ENCODE results near the gene RCCD1.

RCCD1 gene

DNA sequence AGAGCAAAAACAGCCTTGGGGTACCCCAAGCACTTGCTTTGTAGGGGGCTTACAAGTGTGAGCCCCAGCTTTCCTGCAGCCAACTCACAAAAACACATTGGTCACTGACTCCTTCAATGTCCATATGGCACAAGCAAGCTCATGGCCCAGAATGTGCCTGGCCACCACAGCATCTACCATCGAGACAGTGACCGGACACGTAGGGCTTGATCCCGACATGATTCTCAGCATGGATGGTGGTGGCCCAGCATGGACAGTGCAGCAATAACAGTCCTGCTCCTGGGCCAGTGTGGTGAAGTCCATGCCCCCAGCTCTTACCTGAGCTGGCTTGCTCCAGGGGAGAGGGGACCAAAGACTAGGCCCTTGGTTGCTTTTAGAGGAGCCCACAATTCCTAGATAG is 13.6 kb upstream of the RCCD1 start:
- Histone ChIP-seq H3K4me1 (ENCODE audit: control insufficient read depth in 1 of 2, insufficient read depth in 2 of 2, low read length in 2 of 2) (peaks cover 3 to 4% of the 10 kb centered on the region in 2 experiments), H3K9me3 (ENCODE audit: insufficient read depth, low read depth, low read length) (no peaks in the 10 kb centered on the region), H2BK5ac (ENCODE audit: low read depth, low read length, poor library complexity) (no peak overlapping the region), H3K4me2 (ENCODE audit: low read length) (no peak overlapping the region), H3K18ac (ENCODE audit: low read length) (no peak overlapping the region), H3K23ac (ENCODE audit: low read length) (no peak overlapping the region), H3K36me3 (ENCODE audit: control insufficient read depth in 1 of 2, insufficient read depth in 2 of 2, low read length in 2 of 2) (peaks cover 59 to 65% of the 10 kb centered on the region in 2 experiments), H4K8ac (ENCODE audit: low read depth, low read length) (no peak overlapping the region), H4K12ac (ENCODE audit: low read depth, low read length) (no peak overlapping the region), H3K4me3 (ENCODE audit: low read depth, low read length) (no peak overlapping the region), H3K9ac (ENCODE audit: low read length) (no peak overlapping the region), H2BK120ac (ENCODE audit: insufficient read depth, low read length, poor library complexity) (no peak overlapping the region), H3K27me3 (ENCODE audit: insufficient read depth, low read length) (no peaks in the 10 kb centered on the region), H3K79me1 (ENCODE audit: low read length) (no peaks in the 10 kb centered on the region), H3K14ac (ENCODE audit: low read length) (no peak overlapping the region), H3K4ac (ENCODE audit: low read depth, low read length) (no peak overlapping the region), H2AFZ (ENCODE audit: insufficient read depth, low read length, poor library complexity) (no peak overlapping the region), H3K79me2 (ENCODE audit: control insufficient read depth, insufficient read depth, low read length, poor library complexity) (no peaks in the 10 kb centered on the region), H3K27ac (ENCODE audit: low read depth, low read length) (no peak overlapping the region), H2AK5ac (ENCODE audit: low read length) (no peak overlapping the region), H4K91ac (ENCODE audit: low read depth, low read length) (no peak overlapping the region), H2BK12ac (ENCODE audit: low read length) (no peak overlapping the region)
- no peak for DNase-seq
- WGBS (ENCODE audit: extremely low coverage, insufficient coverage, insufficient read length) = no CpG with 5 or more reads among the region's 4 CpGs

DNA sequence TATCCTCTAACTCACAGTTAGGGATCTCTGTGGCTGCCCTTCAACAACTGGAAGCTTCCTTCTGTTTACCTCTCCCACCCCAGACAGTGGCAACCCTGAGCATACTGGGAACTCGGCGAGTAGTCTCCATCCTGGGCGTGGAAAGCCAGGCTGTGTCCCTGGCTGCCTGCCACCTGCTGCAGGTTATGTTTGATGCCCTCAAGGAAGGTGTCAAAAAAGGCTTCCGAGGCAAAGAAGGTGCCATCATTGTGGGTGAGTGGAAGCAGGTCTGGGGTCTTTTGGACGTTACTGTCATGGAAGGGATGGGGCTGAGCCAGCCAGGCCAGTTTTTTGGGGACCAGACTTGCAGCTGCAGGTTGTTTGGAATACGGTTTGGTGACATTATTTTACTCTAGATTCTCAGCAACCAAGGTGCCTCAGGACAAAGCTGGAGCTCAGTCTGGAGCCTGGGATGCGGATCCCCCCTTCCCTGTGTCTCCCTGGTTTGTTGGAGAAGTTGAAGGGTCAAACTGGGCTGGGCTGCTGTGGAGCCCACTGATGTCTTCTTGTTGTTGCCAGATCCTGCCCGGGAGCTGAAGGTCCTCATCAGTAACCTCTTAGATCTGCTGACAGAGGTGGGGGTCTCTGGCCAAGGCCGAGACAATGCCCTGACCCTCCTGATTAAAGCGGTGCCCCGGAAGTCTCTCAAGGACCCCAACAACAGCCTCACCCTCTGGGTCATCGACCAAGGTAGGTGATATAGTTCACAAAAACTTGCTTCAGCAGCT is 12.1 kb upstream of the RCCD1 start:
- Histone ChIP-seq H3K18ac (ENCODE audit: low read length) (no peak overlapping the region), H2BK12ac (ENCODE audit: low read length) (no peak overlapping the region), H3K79me2 (ENCODE audit: control insufficient read depth, insufficient read depth, low read length, poor library complexity) (no peaks in the 10 kb centered on the region), H3K27me3 (ENCODE audit: insufficient read depth, low read length) (no peaks in the 10 kb centered on the region), H3K23ac (ENCODE audit: low read length) (no peak overlapping the region), H3K9ac (ENCODE audit: low read length) (no peak overlapping the region), H2BK120ac (ENCODE audit: insufficient read depth, low read length, poor library complexity) (no peak overlapping the region), H4K91ac (ENCODE audit: low read depth, low read length) (no peak overlapping the region), H4K8ac (ENCODE audit: low read depth, low read length) (no peak overlapping the region), H2AK5ac (ENCODE audit: low read length) (no peak overlapping the region), H2AFZ (ENCODE audit: insufficient read depth, low read length, poor library complexity) (no peak overlapping the region), H3K9me3 (ENCODE audit: insufficient read depth, low read depth, low read length) (no peaks in the 10 kb centered on the region), H4K12ac (ENCODE audit: low read depth, low read length) (no peak overlapping the region), H3K36me3 (ENCODE audit: control insufficient read depth in 1 of 2, insufficient read depth in 2 of 2, low read length in 2 of 2) (peaks cover 71 to 74% of the 10 kb centered on the region in 2 experiments), H3K4me3 (ENCODE audit: low read depth, low read length) (no peak overlapping the region), H3K4me1 (ENCODE audit: control insufficient read depth in 1 of 2, insufficient read depth in 2 of 2, low read length in 2 of 2) (no peaks in the 10 kb centered on the region), H3K14ac (ENCODE audit: low read length) (no peak overlapping the region), H3K4ac (ENCODE audit: low read depth, low read length) (no peak overlapping the region), H3K4me2 (ENCODE audit: low read length) (no peak overlapping the region), H3K79me1 (ENCODE audit: low read length) (no peaks in the 10 kb centered on the region), H2BK5ac (ENCODE audit: low read depth, low read length, poor library complexity) (no peak overlapping the region), H3K27ac (ENCODE audit: low read depth, low read length) (no peak overlapping the region)
- no CpG with 5 or more reads among the region's 12 CpGs for WGBS (ENCODE audit: extremely low coverage, insufficient coverage, insufficient read length)
- DNase-seq = no peak

DNA sequence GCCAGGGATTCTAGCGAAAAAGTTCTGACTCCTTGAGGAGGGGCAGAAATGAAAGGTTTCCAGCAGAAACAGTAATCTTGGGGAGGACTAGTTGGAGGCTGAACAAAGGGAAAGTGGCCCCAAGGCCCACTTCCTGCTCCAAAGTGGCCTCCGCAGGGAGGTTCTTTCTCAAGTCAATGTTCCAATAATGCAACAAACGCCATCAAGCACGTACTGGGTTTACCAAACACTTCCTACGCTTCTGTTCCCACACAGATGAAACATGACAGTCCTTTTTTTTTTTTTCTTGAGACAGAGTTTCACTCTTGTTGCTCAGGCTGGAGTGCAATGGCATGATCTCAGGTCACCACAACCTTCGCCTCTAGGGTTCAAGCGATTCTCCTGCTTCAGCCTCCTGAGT is 9.6 kb upstream of the RCCD1 start:
- Histone ChIP-seq H2BK5ac (ENCODE audit: low read depth, low read length, poor library complexity) (no peak overlapping the region), H3K79me1 (ENCODE audit: low read length) (no peaks in the 10 kb centered on the region), H3K27me3 (ENCODE audit: insufficient read depth, low read length) (no peaks in the 10 kb centered on the region)

DNA sequence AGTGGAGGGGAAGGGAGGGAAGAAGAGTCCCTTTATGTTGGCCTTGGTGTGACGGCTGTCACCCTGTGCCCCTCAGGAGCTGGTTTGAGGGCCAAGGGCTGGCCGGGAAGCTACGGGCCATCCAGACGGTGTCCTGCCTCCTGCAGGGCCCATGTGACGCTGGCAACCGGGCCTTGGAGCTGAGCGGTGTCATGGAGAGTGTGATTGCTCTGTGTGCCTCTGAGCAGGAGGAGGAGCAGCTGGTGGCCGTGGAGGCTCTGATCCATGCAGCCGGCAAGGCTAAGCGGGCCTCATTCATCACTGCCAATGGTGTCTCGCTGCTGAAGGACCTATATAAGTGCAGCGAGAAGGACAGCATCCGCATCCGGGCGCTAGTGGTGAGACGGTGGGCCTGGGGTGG is 8.1 kb upstream of the RCCD1 start:
- Histone ChIP-seq H3K4me3 (ENCODE audit: low read depth, low read length) (no peak overlapping the region), H3K4ac (ENCODE audit: low read depth, low read length) (no peak overlapping the region), H3K9ac (ENCODE audit: low read length) (no peak overlapping the region), H2BK120ac (ENCODE audit: insufficient read depth, low read length, poor library complexity) (no peak overlapping the region), H3K27me3 (ENCODE audit: insufficient read depth, low read length) (no peaks in the 10 kb centered on the region), H3K9me3 (ENCODE audit: insufficient read depth, low read depth, low read length) (peaks cover 2% of the 10 kb centered on the region), H4K91ac (ENCODE audit: low read depth, low read length) (no peak overlapping the region), H3K14ac (ENCODE audit: low read length) (no peak overlapping the region), H4K8ac (ENCODE audit: low read depth, low read length) (no peak overlapping the region), H3K4me1 (ENCODE audit: control insufficient read depth in 1 of 2, insufficient read depth in 2 of 2, low read length in 2 of 2) (no peaks in the 10 kb centered on the region), H2BK12ac (ENCODE audit: low read length) (no peak overlapping the region), H3K4me2 (ENCODE audit: low read length) (no peak overlapping the region), H3K23ac (ENCODE audit: low read length) (no peak overlapping the region), H3K79me1 (ENCODE audit: low read length) (no peaks in the 10 kb centered on the region), H4K12ac (ENCODE audit: low read depth, low read length) (no peak overlapping the region), H2AFZ (ENCODE audit: insufficient read depth, low read length, poor library complexity) (no peak overlapping the region), H2BK5ac (ENCODE audit: low read depth, low read length, poor library complexity) (no peak overlapping the region), H3K36me3 (ENCODE audit: control insufficient read depth in 1 of 2, insufficient read depth in 2 of 2, low read length in 2 of 2) (peaks cover 79 to 84% of the 10 kb centered on the region in 2 experiments), H3K27ac (ENCODE audit: low read depth, low read length) (no peak overlapping the region), H3K79me2 (ENCODE audit: control insufficient read depth, insufficient read depth, low read length, poor library complexity) (no peaks in the 10 kb centered on the region), H3K18ac (ENCODE audit: low read length) (no peak overlapping the region), H2AK5ac (ENCODE audit: low read length) (no peak overlapping the region)
- no peak for DNase-seq
- no CpG with 5 or more reads among the region's 16 CpGs for WGBS (ENCODE audit: extremely low coverage, insufficient coverage, insufficient read length)

More for the DNA sequence above, 9.6 kb upstream of the RCCD1 start:
- no peak overlapping the region for H2AFZ ChIP-seq (ENCODE audit: insufficient read depth, low read length, poor library complexity)
- H2BK12ac ChIP-seq (ENCODE audit: low read length) = no peak overlapping the region
- H3K18ac ChIP-seq (ENCODE audit: low read length) = no peak overlapping the region
- no peak overlapping the region for H3K27ac ChIP-seq (ENCODE audit: low read depth, low read length)
- no peak overlapping the region for H2AK5ac ChIP-seq (ENCODE audit: low read length)
- H3K4me3 ChIP-seq (ENCODE audit: low read depth, low read length) = no peak overlapping the region
- H2BK120ac ChIP-seq (ENCODE audit: insufficient read depth, low read length, poor library complexity) = no peak overlapping the region
- peaks cover 2% of the 10 kb centered on the region for H3K9me3 ChIP-seq (ENCODE audit: insufficient read depth, low read depth, low read length)
- no peak overlapping the region for H4K91ac ChIP-seq (ENCODE audit: low read depth, low read length)
- no peaks in the 10 kb centered on the region for H3K79me2 ChIP-seq (ENCODE audit: control insufficient read depth, insufficient read depth, low read length, poor library complexity)
- no peaks in the 10 kb centered on the region for H3K4me1 ChIP-seq (ENCODE audit: control insufficient read depth in 1 of 2, insufficient read depth in 2 of 2, low read length in 2 of 2)
- no peak overlapping the region for H4K8ac ChIP-seq (ENCODE audit: low read depth, low read length)
- WGBS (ENCODE audit: extremely low coverage, insufficient coverage, insufficient read length) = no CpG with 5 or more reads among the region's 7 CpGs
- no peak overlapping the region for H3K4ac ChIP-seq (ENCODE audit: low read depth, low read length)
- no peak overlapping the region for H3K9ac ChIP-seq (ENCODE audit: low read length)
- peaks cover 80 to 84% of the 10 kb centered on the region in 2 experiments for H3K36me3 ChIP-seq (ENCODE audit: control insufficient read depth in 1 of 2, insufficient read depth in 2 of 2, low read length in 2 of 2)
- no peak overlapping the region for H3K14ac ChIP-seq (ENCODE audit: low read length)
- no peak overlapping the region for H4K12ac ChIP-seq (ENCODE audit: low read depth, low read length)
- no peak overlapping the region for H3K23ac ChIP-seq (ENCODE audit: low read length)
- DNase-seq = no peak
- no peak overlapping the region for H3K4me2 ChIP-seq (ENCODE audit: low read length)

Measured in trophoblast cell (in vitro differentiated cells and primary cell).